T-cell (primary cell): ENCODE measurements around the gene TUBGCP3. TPM values are rescaled to one million over a fixed set of nuclear protein-coding genes. Genes with fewer than 3 reads are reported as not detected.

Experiments used
- ATAC-seq, 4 experiments: fragments of 200-7000 bp in 3 of 4; fragments of 150-1000 bp in 1 of 4; cut with Tn5 transposase; replicated peaks in 1 of 4; 1 replicate in 3 of 4; 2 replicates in 1 of 4; pipeline ENCODE4 v1.10.0; 2021; ENCODE audit warnings: moderate library complexity in 3 of 4, mild to moderate bottlenecking in 2 of 4, moderate number of reproducible peaks in 1 of 4
- CTCF ChIA-PET, 2 donors: fragments of 300-600 bp; sonication (Branson Sonifier 250); formaldehyde crosslinking; loops; one replicate each; lab custom pipeline; 2022; ENCODE audit warnings: antibody characterized with exemption in 2 of 2; lab: Charles Lee
- POLR2A ChIA-PET, 2 donors: fragments of 300-600 bp; sonication (Branson Sonifier 250); formaldehyde crosslinking; loops; one replicate each; lab custom pipeline; 2022; ENCODE audit warnings: antibody characterized with exemption in 2 of 2; lab: Charles Lee
- DNase-seq, 35 experiments: peaks; one replicate each; pipeline versions ENCODE4 v3.0.0 to v3.0.0-alpha.2; 2013 to 2023
- H3K27ac ChIP-seq: one replicate; pipeline ENCODE4 v1.5.1; 2013; ENCODE audit warnings: low read length
- H3K27me3 ChIP-seq, 2 experiments: replicated peaks in 1 of 2; 1 replicate in 1 of 2; 2 replicates in 1 of 2; pipeline versions ENCODE4 v1.6.1 to v1.7.0; 2013; ENCODE audit warnings: low read length in 1 of 2, mixed read lengths in 1 of 2; ENCODE audit not compliant: control insufficient read depth in 2 of 2, insufficient read depth in 2 of 2; ENCODE audit errors: extremely low read depth in 1 of 2
- H3K36me3 ChIP-seq, 2 donors: 1 replicate in 1 of 2; 2 replicates in 1 of 2; pipeline versions ENCODE4 v1.6.1 to v1.7.0; 2013; ENCODE audit warnings: low read length in 1 of 2; ENCODE audit not compliant: control insufficient read depth in 2 of 2, insufficient read depth in 1 of 2; ENCODE audit errors: extremely low read depth in 1 of 2
- H3K4me1 ChIP-seq, 2 experiments: 1 replicate in 1 of 2; 2 replicates in 1 of 2; pipeline versions ENCODE4 v1.6.1 to v1.7.0; 2013; ENCODE audit warnings: low read length in 2 of 2, mixed read lengths in 1 of 2; ENCODE audit not compliant: insufficient read depth in 2 of 2, control insufficient read depth in 1 of 2; ENCODE audit errors: extremely low read depth in 1 of 2
- H3K4me3 ChIP-seq, 2 donors: 1 replicate in 1 of 2; 2 replicates in 1 of 2; pipeline versions ENCODE4 v1.5.1 to v1.7.0; 2013; ENCODE audit warnings: mild to moderate bottlenecking in 2 of 2, low read length in 1 of 2, moderate library complexity in 1 of 2; ENCODE audit not compliant: control insufficient read depth in 1 of 2; ENCODE audit errors: extremely low read depth in 1 of 2
- H3K9me3 ChIP-seq: 2 replicates; pipeline ENCODE4 v1.7.0; 2013
- H3K27ac Mint-ChIP-seq, 2 donors: one replicate each; pipeline ENCODE4 v1.8.0; 2020 to 2021; ENCODE audit warnings: mild to moderate bottlenecking in 2 of 2, mixed read lengths in 2 of 2
- H3K27me3 Mint-ChIP-seq, 2 donors: one replicate each; pipeline ENCODE4 v1.8.0; 2021 to 2022; ENCODE audit warnings: mixed read lengths in 2 of 2
- H3K36me3 Mint-ChIP-seq: one replicate; pipeline ENCODE4 v1.8.0; 2021; ENCODE audit warnings: mixed read lengths
- H3K4me1 Mint-ChIP-seq, 3 donors: one replicate each; pipeline ENCODE4 v1.8.0; 2020 to 2022; ENCODE audit warnings: mixed read lengths in 3 of 3, mild to moderate bottlenecking in 1 of 3
- H3K4me3 Mint-ChIP-seq, 3 donors: one replicate each; pipeline ENCODE4 v1.8.0; 2020 to 2022; ENCODE audit warnings: mild to moderate bottlenecking in 3 of 3, mixed read lengths in 3 of 3, moderate library complexity in 3 of 3
- H3K9me3 Mint-ChIP-seq, 3 donors: one replicate each; pipeline ENCODE4 v1.8.0; 2020 to 2022; ENCODE audit warnings: mixed read lengths in 3 of 3
- WGBS: methylation state at CpG from one replicate; pipeline ENCODE4 v1.1.5; 2013; ENCODE audit warnings: missing lambda C conversion rate; ENCODE audit not compliant: insufficient coverage; 5-methylcytosine and 5-hydroxymethylcytosine counted together
- total RNA-seq, 35 experiments: library from RNA in 6 of 35; stranded (reverse) in 6 of 35; fragments of 120-200 nt in 1 of 35; gene quantifications; one replicate each; pipeline versions ENCODE4 v1.2.1 to v1.2.4 and lab custom pipeline; 2013 to 2026

The TUBGCP3 gene, protein sequence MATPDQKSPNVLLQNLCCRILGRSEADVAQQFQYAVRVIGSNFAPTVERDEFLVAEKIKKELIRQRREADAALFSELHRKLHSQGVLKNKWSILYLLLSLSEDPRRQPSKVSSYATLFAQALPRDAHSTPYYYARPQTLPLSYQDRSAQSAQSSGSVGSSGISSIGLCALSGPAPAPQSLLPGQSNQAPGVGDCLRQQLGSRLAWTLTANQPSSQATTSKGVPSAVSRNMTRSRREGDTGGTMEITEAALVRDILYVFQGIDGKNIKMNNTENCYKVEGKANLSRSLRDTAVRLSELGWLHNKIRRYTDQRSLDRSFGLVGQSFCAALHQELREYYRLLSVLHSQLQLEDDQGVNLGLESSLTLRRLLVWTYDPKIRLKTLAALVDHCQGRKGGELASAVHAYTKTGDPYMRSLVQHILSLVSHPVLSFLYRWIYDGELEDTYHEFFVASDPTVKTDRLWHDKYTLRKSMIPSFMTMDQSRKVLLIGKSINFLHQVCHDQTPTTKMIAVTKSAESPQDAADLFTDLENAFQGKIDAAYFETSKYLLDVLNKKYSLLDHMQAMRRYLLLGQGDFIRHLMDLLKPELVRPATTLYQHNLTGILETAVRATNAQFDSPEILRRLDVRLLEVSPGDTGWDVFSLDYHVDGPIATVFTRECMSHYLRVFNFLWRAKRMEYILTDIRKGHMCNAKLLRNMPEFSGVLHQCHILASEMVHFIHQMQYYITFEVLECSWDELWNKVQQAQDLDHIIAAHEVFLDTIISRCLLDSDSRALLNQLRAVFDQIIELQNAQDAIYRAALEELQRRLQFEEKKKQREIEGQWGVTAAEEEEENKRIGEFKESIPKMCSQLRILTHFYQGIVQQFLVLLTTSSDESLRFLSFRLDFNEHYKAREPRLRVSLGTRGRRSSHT
- 10 to 100 TPM; 36.2 to 47.2 (median 44.7) TPM for total RNA-seq
- total RNA-seq (2013) = 34.7 TPM
- 18.5 to 66.1 (median 40.0) reads per million in 29 experiments for total RNA-seq (lab: John Stamatoyannopoulos, UW)

DNA sequence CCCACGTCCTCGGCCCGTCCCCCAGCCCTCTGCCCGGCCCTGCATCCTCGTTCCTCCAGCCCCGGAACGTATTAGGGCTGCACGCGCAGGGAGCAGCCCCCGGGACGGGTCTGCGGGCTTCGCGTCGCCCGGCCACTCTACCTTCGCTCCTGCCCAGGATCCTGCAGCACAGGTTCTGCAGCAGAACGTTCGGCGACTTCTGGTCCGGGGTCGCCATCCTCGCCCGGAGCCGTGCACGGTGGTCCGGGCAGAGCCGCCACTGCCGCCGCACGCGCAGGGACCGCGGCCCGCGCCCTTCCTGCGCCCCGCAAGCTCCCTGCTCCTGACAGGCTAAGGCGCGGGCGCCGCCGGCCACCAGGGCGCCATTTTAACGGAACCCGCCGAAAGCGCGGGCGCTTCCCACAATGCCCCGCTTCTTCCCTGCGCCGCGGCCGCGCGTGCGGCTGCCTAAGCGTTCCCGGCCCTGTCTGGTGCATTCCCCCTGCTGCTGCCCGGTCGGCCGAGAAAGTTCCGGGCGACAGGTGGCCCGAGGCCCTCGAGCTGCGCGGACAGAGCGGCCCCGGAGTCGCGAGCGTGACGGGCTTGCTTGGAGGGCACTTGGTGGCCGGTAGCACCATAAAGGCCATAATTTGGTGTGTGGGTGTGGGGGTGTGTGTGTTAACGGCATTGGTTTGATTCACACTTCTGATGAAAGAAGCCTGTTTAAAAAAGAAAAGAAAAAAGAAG is at the start of gene TUBGCP3:
TUBGCP3 (minus strand) TSS at position 390 of the 726 bp plus-strand sequence; CDS start at position 217, 173 bp downstream.
- peak within 1 kb of the TSS; percentile 92 to 96 (median 94) for H3K4me3 Mint-ChIP-seq
- H3K4me1 Mint-ChIP-seq = peaks cover 43 to 48% (median 45%) of the 10 kb centered on the region in 3 donors
- no peaks in the 10 kb centered on the region for H3K36me3 ChIP-seq
- ChIA-PET CTCF (interaction anchor here in 1 of 2 donors (2.1 kb wide), 1 partner anchor 18 kb away, joined by 6 read pairs; no protein-coding TSS in a partner anchor), POLR2A (no interaction called here)
- peak within 1 kb of the TSS; percentile 63 to 85 for H3K4me3 ChIP-seq
- no peaks in the 10 kb centered on the region for H3K36me3 Mint-ChIP-seq
- H3K27me3 Mint-ChIP-seq = peaks cover 0 to 3% of the 10 kb centered on the region in 2 donors
- under 1% methylated on average over 77 of the region's 77 CpGs for WGBS
- peaks cover 0 to 4% (median 0%) of the 10 kb centered on the region in 3 donors for H3K9me3 Mint-ChIP-seq
- no peaks in the 10 kb centered on the region for H3K9me3 ChIP-seq
- H3K27ac ChIP-seq = peak within 1 kb of the TSS; percentile 76
- H3K27ac Mint-ChIP-seq = peak within 1 kb of the TSS; percentile 86 to 92
- ATAC-seq (peak; percentile 92), DNase-seq (peak; percentile 40 to 84 (median 66))
- peaks cover 11 to 17% of the 10 kb centered on the region in 2 experiments for H3K4me1 ChIP-seq
- peaks cover 0 to 3% of the 10 kb centered on the region in 2 experiments for H3K27me3 ChIP-seq

DNA sequence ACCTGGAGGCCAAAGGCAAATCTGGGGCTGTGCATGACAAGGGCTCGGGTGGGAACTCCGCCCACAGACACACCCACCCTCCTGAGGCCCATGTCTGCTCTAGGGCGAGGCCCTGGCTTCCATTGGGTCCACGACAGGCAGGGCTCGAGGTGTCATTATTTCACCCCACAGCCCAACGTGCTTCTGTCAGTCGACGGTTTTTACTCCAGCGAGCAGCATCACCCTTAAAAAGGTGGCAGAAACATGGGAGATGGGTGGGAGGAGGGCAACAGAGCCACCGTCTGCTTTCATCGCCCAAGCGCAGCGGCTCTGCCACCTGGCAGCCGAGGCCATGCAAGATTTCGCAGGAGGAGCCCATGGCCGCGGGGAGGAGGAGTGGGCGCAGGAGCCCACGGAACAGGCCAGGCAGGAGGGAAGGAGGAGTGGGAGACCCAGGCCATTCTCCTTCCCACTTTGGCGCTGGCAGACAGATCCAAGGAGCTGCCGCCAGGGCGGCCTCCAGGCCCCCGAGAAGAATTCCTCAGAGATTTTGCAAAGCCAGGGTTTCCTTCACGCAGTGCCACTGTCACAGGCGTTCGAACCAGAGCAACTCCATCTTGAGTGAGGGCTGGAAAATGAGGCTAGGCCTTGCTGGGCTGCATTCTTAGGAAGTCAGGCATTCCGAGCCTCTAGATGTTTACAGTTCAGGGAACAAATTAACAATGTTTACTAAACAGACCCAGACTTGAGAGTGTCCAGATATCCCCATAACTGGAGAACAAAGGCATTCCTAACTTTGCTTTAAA is 49.3 kb upstream of the TUBGCP3 start:
- Histone ChIP-seq H3K4me3 (no peak overlapping the region), H3K27me3 (peaks cover 0 to 60% of the 10 kb centered on the region in 2 experiments), H3K36me3 (no peaks in the 10 kb centered on the region), H3K4me1 (peaks cover 2 to 12% of the 10 kb centered on the region in 2 experiments), H3K27ac (no peak overlapping the region), H3K9me3 (no peaks in the 10 kb centered on the region)
- WGBS = 94% methylated on average over 10 of the region's 27 CpGs
- ChIA-PET CTCF (no interaction called here), POLR2A (no interaction called here)
- no peak for DNase-seq
- no peak for ATAC-seq
- peaks cover 5 to 29% (median 14%) of the 10 kb centered on the region in 3 donors for H3K4me1 Mint-ChIP-seq
- peaks cover 21 to 26% of the 10 kb centered on the region in 2 donors for H3K27me3 Mint-ChIP-seq
- H3K4me3 Mint-ChIP-seq = no peak overlapping the region
- no peaks in the 10 kb centered on the region for H3K36me3 Mint-ChIP-seq
- no peaks in the 10 kb centered on the region for H3K9me3 Mint-ChIP-seq
- H3K27ac Mint-ChIP-seq = no peak overlapping the region

DNA sequence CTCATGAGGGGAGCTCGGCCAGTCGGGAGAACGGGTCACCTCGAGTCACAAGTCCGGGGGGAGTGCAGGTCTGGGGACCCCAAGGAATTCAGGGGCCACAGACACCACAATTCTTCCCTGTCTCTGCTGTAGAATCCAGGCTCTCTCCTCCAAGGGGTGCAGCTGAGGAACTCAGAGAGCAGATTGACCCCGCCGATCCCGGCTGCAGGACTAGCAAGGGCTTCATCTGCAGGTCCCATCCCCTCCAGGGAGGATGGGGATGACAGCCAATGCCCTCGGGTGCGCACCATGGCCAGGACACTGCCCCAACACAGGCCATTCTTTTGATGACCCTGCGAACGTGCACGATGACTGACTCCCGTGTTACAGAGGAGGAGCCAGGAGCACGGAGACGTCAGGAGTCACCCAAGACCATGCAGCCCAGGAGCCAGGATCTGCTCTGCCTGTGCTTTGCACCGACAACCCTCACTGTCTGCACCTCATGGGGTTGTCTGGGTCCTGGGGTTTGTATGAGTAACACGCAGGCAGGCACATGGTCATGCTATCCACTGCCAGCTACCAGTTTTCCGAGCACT is 48.5 kb upstream of the TUBGCP3 start:
- WGBS = 86% methylated on average over 17 of the region's 19 CpGs
- H3K27me3 ChIP-seq = peaks cover 0 to 57% of the 10 kb centered on the region in 2 experiments
- no peaks in the 10 kb centered on the region for H3K9me3 Mint-ChIP-seq
- H3K27me3 Mint-ChIP-seq = peaks cover 17 to 26% of the 10 kb centered on the region in 2 donors
- POLR2A ChIA-PET = interaction anchor here in 1 of 2 donors (0.5 kb wide), 1 partner anchor 45 kb away, joined by 5 read pairs; no protein-coding TSS in a partner anchor
- no peak overlapping the region for H3K4me3 Mint-ChIP-seq
- H3K4me3 ChIP-seq = no peak overlapping the region
- H3K27ac Mint-ChIP-seq = no peak overlapping the region
- no peaks in the 10 kb centered on the region for H3K9me3 ChIP-seq
- DNase-seq (no peak), ATAC-seq (no peak)
- CTCF ChIA-PET = no interaction called here
- no peaks in the 10 kb centered on the region for H3K36me3 Mint-ChIP-seq
- peaks cover 2 to 12% of the 10 kb centered on the region in 2 experiments for H3K4me1 ChIP-seq
- H3K36me3 ChIP-seq = no peaks in the 10 kb centered on the region
- H3K4me1 Mint-ChIP-seq = peaks cover 5 to 23% (median 14%) of the 10 kb centered on the region in 3 donors
- H3K27ac ChIP-seq = no peak overlapping the region

DNA sequence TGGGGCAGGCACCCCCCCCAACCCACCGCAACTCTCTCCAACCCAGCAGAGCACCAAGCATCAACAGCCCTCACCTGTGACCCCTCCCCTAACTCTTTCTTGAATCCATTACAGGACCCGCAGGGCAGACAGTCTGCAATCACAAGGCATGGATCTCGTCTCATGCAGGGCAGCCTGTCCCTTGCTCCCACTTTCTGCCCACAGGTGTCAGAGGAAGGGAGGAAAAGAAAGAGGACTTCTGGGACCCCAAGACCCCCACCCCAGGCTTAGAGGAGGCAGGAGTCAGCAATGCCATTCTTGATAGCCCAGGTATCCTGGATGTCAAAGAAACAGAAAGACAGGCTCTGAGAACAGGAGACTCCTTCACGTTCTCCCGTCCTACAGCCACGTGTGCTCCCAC is 47.4 kb upstream of the TUBGCP3 start:
- Histone ChIP-seq H3K27ac (no peak overlapping the region), H3K36me3 (no peaks in the 10 kb centered on the region), H3K27me3 (peaks cover 0 to 49% of the 10 kb centered on the region in 2 experiments), H3K9me3 (no peaks in the 10 kb centered on the region), H3K4me3 (no peak overlapping the region), H3K4me1 (peaks cover 0 to 6% of the 10 kb centered on the region in 2 experiments)
- DNase-seq (no peak), ATAC-seq (no peak)
- Mint-ChIP-seq H3K4me1 (peaks cover 2 to 16% (median 14%) of the 10 kb centered on the region in 3 donors), H3K27ac (no peak overlapping the region), H3K27me3 (peaks cover 17 to 26% of the 10 kb centered on the region in 2 donors), H3K4me3 (no peak overlapping the region), H3K9me3 (no peaks in the 10 kb centered on the region), H3K36me3 (no peaks in the 10 kb centered on the region)
- ChIA-PET POLR2A (no interaction called here), CTCF (no interaction called here)
- 50% methylated on average over 4 of the region's 6 CpGs for WGBS

DNA sequence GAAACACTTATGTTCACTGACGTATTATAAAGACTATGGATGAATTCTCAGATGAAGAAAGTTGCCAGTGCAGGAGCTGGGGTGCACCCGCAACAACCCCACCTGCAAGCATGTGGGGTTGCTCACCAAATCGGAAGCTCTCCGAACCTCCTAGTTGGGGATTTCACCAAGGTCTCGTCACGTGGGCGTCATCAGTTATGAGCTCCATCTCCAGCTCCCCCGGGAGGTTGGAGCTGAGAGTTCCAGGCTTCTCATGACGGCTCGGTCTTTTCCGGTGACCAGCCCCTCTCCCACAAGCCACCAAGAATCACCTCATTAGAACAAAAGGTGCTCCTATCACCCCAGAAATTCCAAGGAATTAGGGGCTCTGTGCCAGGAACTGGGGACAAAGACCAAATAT is 46.1 kb upstream of the TUBGCP3 start:
- no peak overlapping the region for H3K27ac ChIP-seq
- WGBS = 81% methylated on average over 10 of the region's 11 CpGs
- no peaks in the 10 kb centered on the region for H3K9me3 ChIP-seq
- Mint-ChIP-seq H3K4me1 (peaks cover 0 to 13% (median 8%) of the 10 kb centered on the region in 3 donors), H3K36me3 (no peaks in the 10 kb centered on the region), H3K9me3 (no peaks in the 10 kb centered on the region), H3K27ac (no peak overlapping the region), H3K27me3 (peaks cover 8 to 16% of the 10 kb centered on the region in 2 donors), H3K4me3 (no peak overlapping the region)
- H3K36me3 ChIP-seq = no peaks in the 10 kb centered on the region
- H3K4me1 ChIP-seq = peaks cover 0 to 6% of the 10 kb centered on the region in 2 experiments
- no peak for ATAC-seq
- POLR2A ChIA-PET = no interaction called here
- peaks cover 0 to 40% of the 10 kb centered on the region in 2 experiments for H3K27me3 ChIP-seq
- CTCF ChIA-PET = interaction anchor here in 1 of 2 donors (0.6 kb wide), 1 partner anchor 1410 kb away, joined by 3 read pairs; no protein-coding TSS in a partner anchor
- H3K4me3 ChIP-seq = no peak overlapping the region
- no peak for DNase-seq
